Measurements from ENCODE around the gene CFLAR. TPM values are rescaled to one million over a fixed set of nuclear protein-coding genes. Genes with fewer than 3 reads are reported as not detected.

Gene CFLAR
- total and polyA plus RNA-seq, 4 donors, result 24.4 to 169 (median 45.5) TPM

- WGBS, result 91% methylated on average over 4 of the region's 4 CpGs
- H3K36me3 ChIP-seq (ENCODE audit: control insufficient read depth in 4 of 4, insufficient read depth in 3 of 4, low read depth in 1 of 4, low read length in 3 of 4), result peaks cover 0 to 8% (median 3%) of the 10 kb centered on the region in 4 donors
- no peak overlapping the region for H3K9ac ChIP-seq (ENCODE audit: low read depth in 1 of 2, low read length in 2 of 2)
- peak overlapping the region in 1 of 2 donors; percentile 76 for H3K27ac ChIP-seq (ENCODE audit: low read depth in 1 of 2, low read length in 2 of 2)
- no peak overlapping the region for H3K4me3 ChIP-seq (ENCODE audit: low read depth in 1 of 3, low read length in 3 of 3)
- H3K9me3 ChIP-seq (ENCODE audit: control insufficient read depth in 4 of 4, low read length in 3 of 4), result no peaks in the 10 kb centered on the region
- peaks cover 0 to 4% (median 3%) of the 10 kb centered on the region in 4 donors for H3K4me1 ChIP-seq (ENCODE audit: control insufficient read depth in 4 of 4, insufficient read depth in 4 of 4, low read length in 3 of 4)
- no peak for DNase-seq (ENCODE audit: low spot score)
- TF ChIP-seq SP1 (IDR thresholded peaks at IDR 0.05) (no peak), ZBTB33 (IDR thresholded peaks at IDR 0.05) (no peak), HNF4A (conservative IDR thresholded peaks at IDR 0.05) (no peak), TAF1 (conservative IDR thresholded peaks at IDR 0.05) (no peak), RAD21 (IDR thresholded peaks at IDR 0.05) (no peak), REST (IDR thresholded peaks at IDR 0.05) (no peak), FOXA1 (IDR thresholded peaks at IDR 0.05) (no peak), YY1 (IDR thresholded peaks at IDR 0.05) (no peak), CTCF (IDR thresholded peaks at IDR 0.05; ENCODE audit: low read depth, low read length, missing input control) (no peak), GABPA (IDR thresholded peaks at IDR 0.05 in 1 of 2, conservative IDR thresholded peaks at IDR 0.05 in 1 of 2) (no peak), FOXA2 (IDR thresholded peaks at IDR 0.05) (no peak), NR2F2 (IDR thresholded peaks at IDR 0.05) (no peak), RXRA (IDR thresholded peaks at IDR 0.05) (no peak), JUND (IDR thresholded peaks at IDR 0.05) (no peak), HNF4G (IDR thresholded peaks at IDR 0.05) (no peak), EGR1 (IDR thresholded peaks at IDR 0.05; ENCODE audit: low read depth in 2 of 2) (no peak)
- TF ChIP-seq, protein P1, sequence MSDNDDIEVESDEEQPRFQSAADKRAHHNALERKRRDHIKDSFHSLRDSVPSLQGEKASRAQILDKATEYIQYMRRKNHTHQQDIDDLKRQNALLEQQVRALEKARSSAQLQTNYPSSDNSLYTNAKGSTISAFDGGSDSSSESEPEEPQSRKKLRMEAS (IDR thresholded peaks at IDR 0.05), result no peak
- TF ChIP-seq, protein P2, sequence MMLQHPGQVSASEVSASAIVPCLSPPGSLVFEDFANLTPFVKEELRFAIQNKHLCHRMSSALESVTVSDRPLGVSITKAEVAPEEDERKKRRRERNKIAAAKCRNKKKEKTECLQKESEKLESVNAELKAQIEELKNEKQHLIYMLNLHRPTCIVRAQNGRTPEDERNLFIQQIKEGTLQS (IDR thresholded peaks at IDR 0.05), result no peak
- no peaks in the 10 kb centered on the region for H3K27me3 ChIP-seq (ENCODE audit: control insufficient read depth in 4 of 4, insufficient read depth in 4 of 4, low read length in 3 of 4)
Measured at GRCh38 chr2:201090574-201090973, 25.4 kb upstream of the CFLAR start.
